ENCODE data around the gene TBP. TPM values are rescaled to one million over a fixed set of nuclear protein-coding genes. Genes with fewer than 3 reads are reported as not detected.

Gene TBP
- total RNA-seq, 1 donor from 2014 or later, result 10.2 TPM

DNA sequence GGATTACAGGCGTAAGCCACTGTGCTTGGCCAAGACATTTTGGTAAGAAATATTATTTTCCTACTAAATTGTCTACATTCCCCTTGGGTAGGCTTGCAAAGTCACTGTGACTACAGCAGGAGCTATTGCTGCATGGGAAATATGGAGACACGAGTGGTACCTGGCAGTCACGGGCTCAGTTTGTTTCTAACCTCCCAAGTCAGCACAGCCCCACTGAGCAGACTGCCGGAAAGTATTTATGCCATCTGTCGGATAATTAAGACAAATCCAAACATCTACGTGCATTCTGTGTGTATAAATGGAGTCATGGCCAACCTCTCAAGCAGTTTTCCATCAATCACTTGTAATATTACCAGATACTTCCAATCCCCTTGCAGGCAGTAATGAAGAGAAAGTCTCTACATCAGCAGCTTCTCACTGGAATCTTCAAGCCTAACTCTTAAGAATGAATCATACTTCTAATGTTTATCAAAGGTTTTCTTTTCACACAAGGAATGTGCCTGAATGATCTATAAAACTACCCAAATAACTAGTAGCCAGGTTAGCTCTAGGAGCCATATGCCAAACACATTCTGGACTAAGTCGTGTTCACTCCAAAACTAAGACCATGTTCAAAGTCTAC, 21.2 kb upstream of the TBP start:
- H3K27ac ChIP-seq, result no peak overlapping the region
- peaks cover 50 to 56% of the 10 kb centered on the region in 2 donors for H3K36me3 ChIP-seq
- H3K4me1 ChIP-seq, result no peaks in the 10 kb centered on the region
- DNase-seq (ENCODE audit: low spot score in 2 of 2), result no peak
- TF ChIP-seq, protein P1, sequence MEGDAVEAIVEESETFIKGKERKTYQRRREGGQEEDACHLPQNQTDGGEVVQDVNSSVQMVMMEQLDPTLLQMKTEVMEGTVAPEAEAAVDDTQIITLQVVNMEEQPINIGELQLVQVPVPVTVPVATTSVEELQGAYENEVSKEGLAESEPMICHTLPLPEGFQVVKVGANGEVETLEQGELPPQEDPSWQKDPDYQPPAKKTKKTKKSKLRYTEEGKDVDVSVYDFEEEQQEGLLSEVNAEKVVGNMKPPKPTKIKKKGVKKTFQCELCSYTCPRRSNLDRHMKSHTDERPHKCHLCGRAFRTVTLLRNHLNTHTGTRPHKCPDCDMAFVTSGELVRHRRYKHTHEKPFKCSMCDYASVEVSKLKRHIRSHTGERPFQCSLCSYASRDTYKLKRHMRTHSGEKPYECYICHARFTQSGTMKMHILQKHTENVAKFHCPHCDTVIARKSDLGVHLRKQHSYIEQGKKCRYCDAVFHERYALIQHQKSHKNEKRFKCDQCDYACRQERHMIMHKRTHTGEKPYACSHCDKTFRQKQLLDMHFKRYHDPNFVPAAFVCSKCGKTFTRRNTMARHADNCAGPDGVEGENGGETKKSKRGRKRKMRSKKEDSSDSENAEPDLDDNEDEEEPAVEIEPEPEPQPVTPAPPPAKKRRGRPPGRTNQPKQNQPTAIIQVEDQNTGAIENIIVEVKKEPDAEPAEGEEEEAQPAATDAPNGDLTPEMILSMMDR (IDR thresholded peaks at IDR 0.05), result no peak
- H3K27me3 ChIP-seq, result no peaks in the 10 kb centered on the region
- H3K4me3 ChIP-seq, result no peak overlapping the region
- no peaks in the 10 kb centered on the region for H3K9me3 ChIP-seq
- intact Hi-C loops (cut with DNase I), result no loop called here

DNA sequence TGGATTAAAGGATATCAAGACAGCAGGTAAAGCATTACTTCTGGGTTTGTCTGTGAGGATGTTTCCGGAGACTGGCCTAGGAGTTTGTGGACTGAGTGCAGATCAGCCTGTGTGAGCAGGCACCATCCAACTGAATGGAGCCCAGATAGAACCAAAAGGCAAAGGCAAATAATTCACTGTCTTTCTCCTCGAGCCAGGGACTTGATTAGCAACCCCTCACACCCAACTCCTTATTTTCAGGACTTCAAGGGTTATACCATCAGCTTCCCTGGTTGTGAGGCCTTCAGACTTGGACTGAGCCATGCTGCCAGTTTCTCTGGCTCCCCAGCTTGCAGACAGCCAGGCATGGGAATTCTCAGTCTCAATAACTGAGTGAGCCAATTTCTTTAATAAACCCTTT, 20.4 kb upstream of the TBP start:
- Histone ChIP-seq H3K27ac (no peak overlapping the region), H3K4me1 (no peaks in the 10 kb centered on the region), H3K27me3 (no peaks in the 10 kb centered on the region), H3K9me3 (no peaks in the 10 kb centered on the region), H3K36me3 (peaks cover 57 to 64% of the 10 kb centered on the region in 2 donors), H3K4me3 (no peak overlapping the region)
- intact Hi-C loops (cut with DNase I), result no loop called here
- DNase-seq (ENCODE audit: low spot score in 2 of 2), result no peak
- TF ChIP-seq, protein P1 (IDR thresholded peaks at IDR 0.05), result no peak

DNA sequence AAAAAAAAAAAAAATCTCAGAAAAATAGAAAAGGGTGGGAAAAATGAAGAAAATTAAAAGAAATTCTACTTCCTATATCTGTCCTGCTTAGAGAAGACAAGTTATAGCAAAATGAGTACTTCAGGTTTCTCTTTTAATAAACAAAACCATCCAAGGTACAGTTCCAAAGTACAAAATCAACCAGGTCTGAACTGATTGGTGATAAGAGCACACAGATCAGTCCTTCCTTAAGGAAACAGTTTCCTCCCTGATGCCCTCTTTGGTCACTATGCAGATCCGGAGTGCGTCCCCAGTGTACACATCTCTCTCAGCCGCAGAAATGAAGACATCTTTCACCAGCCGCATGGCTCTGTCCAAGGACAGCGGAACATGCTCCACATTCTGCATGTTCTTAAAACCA, 19.2 kb upstream of the TBP start:
- no peak overlapping the region for H3K27ac ChIP-seq
- H3K36me3 ChIP-seq, result peaks cover 65 to 76% of the 10 kb centered on the region in 2 donors
- H3K4me1 ChIP-seq, result no peaks in the 10 kb centered on the region
- intact Hi-C loops (cut with DNase I), result no loop called here
- no peak for DNase-seq (ENCODE audit: low spot score in 2 of 2)
- H3K4me3 ChIP-seq, result no peak overlapping the region
- TF ChIP-seq, protein P1 (IDR thresholded peaks at IDR 0.05), result no peak
- no peaks in the 10 kb centered on the region for H3K27me3 ChIP-seq
- no peaks in the 10 kb centered on the region for H3K9me3 ChIP-seq

DNA sequence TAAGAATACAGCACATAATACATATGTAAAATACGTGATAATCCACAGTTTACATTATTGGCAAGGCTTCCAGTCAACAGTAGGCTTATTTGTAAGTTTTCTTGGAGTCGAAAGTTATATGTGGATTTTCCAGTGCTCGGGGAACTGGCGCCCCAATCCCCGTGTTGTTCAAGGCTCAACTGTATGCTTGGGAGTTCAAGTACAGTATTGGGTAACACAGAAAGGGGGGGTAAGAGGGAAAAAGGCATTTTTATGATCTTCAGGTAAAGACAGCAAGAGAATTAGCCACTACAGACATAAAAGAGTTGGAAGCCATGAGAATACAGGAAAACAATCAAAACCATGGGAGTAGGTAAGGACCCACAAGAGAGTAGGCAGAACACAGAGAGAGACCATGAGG, 17.5 kb upstream of the TBP start:
- TF ChIP-seq, protein P1 (IDR thresholded peaks at IDR 0.05), result no peak
- peaks cover 73 to 91% of the 10 kb centered on the region in 2 donors for H3K36me3 ChIP-seq
- no peak overlapping the region for H3K4me3 ChIP-seq
- H3K9me3 ChIP-seq, result no peaks in the 10 kb centered on the region
- no peak overlapping the region for H3K27ac ChIP-seq
- intact Hi-C loops (cut with DNase I), result no loop called here
- H3K4me1 ChIP-seq, result no peaks in the 10 kb centered on the region
- no peak for DNase-seq (ENCODE audit: low spot score in 2 of 2)
- H3K27me3 ChIP-seq, result no peaks in the 10 kb centered on the region

DNA sequence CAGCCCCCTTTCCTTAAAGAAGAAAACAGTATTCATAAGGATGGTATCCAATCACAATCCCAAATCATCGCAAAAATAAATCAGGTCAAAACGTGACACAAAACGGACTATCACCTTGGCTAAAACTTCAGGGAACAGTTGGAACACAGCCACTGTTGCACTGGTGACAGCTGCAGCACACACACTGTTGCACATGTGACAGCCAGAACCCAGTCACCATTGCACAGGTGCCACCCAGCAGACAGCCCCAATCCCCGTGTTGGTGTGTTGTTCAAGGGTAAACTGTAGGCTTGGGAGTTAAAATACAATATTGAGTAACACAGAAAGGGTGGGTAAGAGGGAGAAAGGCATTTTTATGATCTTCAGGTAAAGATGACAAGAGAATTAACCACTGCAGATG, 16.8 kb upstream of the TBP start:
- Histone ChIP-seq H3K4me3 (no peak overlapping the region), H3K9me3 (no peaks in the 10 kb centered on the region), H3K4me1 (no peaks in the 10 kb centered on the region), H3K27me3 (no peaks in the 10 kb centered on the region), H3K27ac (no peak overlapping the region), H3K36me3 (peaks cover 80 to 98% of the 10 kb centered on the region in 2 donors)
- TF ChIP-seq, protein P1 (IDR thresholded peaks at IDR 0.05), result no peak
- intact Hi-C loops (cut with DNase I), result no loop called here
- no peak for DNase-seq (ENCODE audit: low spot score in 2 of 2)

Data from ascending aorta (tissue), 2 donors.